ENCODE measurements around the gene NR2F1. TPM values are rescaled to one million over a fixed set of nuclear protein-coding genes. Genes with fewer than 3 reads are reported as not detected.

Gene NR2F1
- total RNA-seq, 1 experiment from 2014 or later: not detected

GRCh38 chr5:93602241-93603077 lies 19.4 kb downstream of the NR2F1 start:
- Histone ChIP-seq H4K8ac (replicated peaks; ENCODE audit: insufficient read length, low read depth, low read length) (no peak overlapping the region), H2BK15ac (ENCODE audit: low read depth, low read length) (no peak overlapping the region), H3K27ac (ENCODE audit: insufficient read length, low read depth, low read length) (no peak overlapping the region), H3K14ac (ENCODE audit: insufficient read depth, low read length) (no peak overlapping the region), H3K4me2 (ENCODE audit: insufficient read depth, insufficient read length, low read length) (peak overlapping the region; percentile 2), H3K9ac (ENCODE audit: extremely low read depth, insufficient read length, low read length) (no peak overlapping the region), H2AFZ (ENCODE audit: low read length) (no peak overlapping the region), H3T11ph (ENCODE audit: low read length) (no peak overlapping the region), H3K23ac (ENCODE audit: insufficient read length, low read depth, low read length) (no peak overlapping the region), H3K79me1 (ENCODE audit: insufficient read depth, low read depth, low read length, poor library complexity, severe bottlenecking) (no peaks in the 10 kb centered on the region), H2AK5ac (ENCODE audit: insufficient read length, low read length) (no peak overlapping the region), H3K18ac (ENCODE audit: insufficient read length, low read depth, low read length) (no peak overlapping the region), H2BK5ac (ENCODE audit: insufficient read length, low read length) (no peak overlapping the region), H3K23me2 (ENCODE audit: insufficient read length, low read depth, low read length, poor library complexity, severe bottlenecking) (peaks cover 2% of the 10 kb centered on the region), H4K5ac (ENCODE audit: insufficient read length, low read depth, low read length) (no peak overlapping the region), H4K91ac (ENCODE audit: insufficient read length, low read depth, low read length) (no peak overlapping the region), H3K9me3 (ENCODE audit: control insufficient read depth, low read depth, low read length) (no peaks in the 10 kb centered on the region), H3K56ac (ENCODE audit: insufficient read length, low read depth, low read length) (no peak overlapping the region), H3K27me3 (ENCODE audit: insufficient read depth, low read length) (peaks cover 92% of the 10 kb centered on the region), H2BK20ac (ENCODE audit: low read depth, low read length, poor library complexity, severe bottlenecking) (no peak overlapping the region), H3K79me2 (ENCODE audit: insufficient read depth, low read length) (no peaks in the 10 kb centered on the region), H3K4ac (ENCODE audit: low read depth, low read length) (no peak overlapping the region), H3K4me1 (ENCODE audit: insufficient read depth, low read length) (no peaks in the 10 kb centered on the region), H2BK120ac (ENCODE audit: low read depth, low read length, poor library complexity, severe bottlenecking) (no peak overlapping the region), H4K20me1 (ENCODE audit: control insufficient read depth, insufficient read depth, insufficient read length) (no peaks in the 10 kb centered on the region), H2BK12ac (ENCODE audit: insufficient read length, low read depth, low read length) (no peak overlapping the region)
- TF ChIP-seq CTCF (conservative IDR thresholded peaks at IDR 0.05): no peak
- Mint-ChIP-seq H3K27me3 (ENCODE audit: low read depth) (no peaks in the 10 kb centered on the region), H3K4me3 (peak overlapping the region in 1 of 2 experiments; percentile 64; a peak in 2 of 5 replicates), H3K4me1 (peaks cover 11 to 35% of the 10 kb centered on the region in 2 experiments), H3K9me3 (peaks cover 2 to 13% of the 10 kb centered on the region in 2 experiments; a peak in 3 of 5 replicates), H3K27ac (no peak overlapping the region; a peak in 1 of 7 replicates), H3K36me3 (ENCODE audit: insufficient read depth in 1 of 3, low read depth in 3 of 3) (no peaks in the 10 kb centered on the region)
- no CpG with 5 or more reads among the region's 39 CpGs for WGBS (ENCODE audit: extremely low coverage, insufficient read length, low lambda C conversion rate)
- peak; percentile 71 for DNase-seq
